DMS153 treated with DMSO at 0.1 percent for 48 hours (cell line): ENCODE results near the gene TRAPPC12.
"Not testable (repeated sequence)": the region's sequence is repeated elsewhere in the genome, so short reads cannot be mapped to it uniquely, and the experiment has no call there.

Source experiments
- DNase-seq: peaks from one replicate; lab custom pipeline; 2025; ENCODE audit not compliant: unreplicated experiment; lab: John Stamatoyannopoulos, UW

The TRAPPC12 gene

GRCh38 chr2:3368261-3368722, 11.2 kb upstream of the TRAPPC12 start:
- DNase-seq, result no peak

- not testable (repeated sequence) for DNase-seq
Measured at GRCh38 chr2:3369340-3370181, 9.9 kb upstream of the TRAPPC12 start.

DNA sequence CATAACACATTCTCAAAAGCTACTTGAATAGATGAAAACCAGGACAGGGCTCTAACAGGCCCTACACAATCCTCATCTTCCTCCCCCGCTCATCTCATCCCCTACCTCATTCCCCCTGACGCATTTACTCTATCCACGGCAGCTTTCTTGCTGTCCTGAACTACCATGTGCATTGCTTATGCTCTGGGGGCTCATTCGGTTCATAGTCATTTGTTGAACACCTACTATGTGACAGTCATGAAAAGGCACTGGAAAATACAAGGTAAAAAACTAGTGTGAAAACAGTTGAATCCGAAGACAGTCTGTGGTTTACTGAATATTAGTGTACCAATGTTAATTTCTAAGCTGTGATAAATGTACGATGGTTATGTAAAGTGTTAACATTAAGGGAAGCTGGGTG, 2.7 kb upstream of the TRAPPC12 start:
- DNase-seq, result no peak

DNA sequence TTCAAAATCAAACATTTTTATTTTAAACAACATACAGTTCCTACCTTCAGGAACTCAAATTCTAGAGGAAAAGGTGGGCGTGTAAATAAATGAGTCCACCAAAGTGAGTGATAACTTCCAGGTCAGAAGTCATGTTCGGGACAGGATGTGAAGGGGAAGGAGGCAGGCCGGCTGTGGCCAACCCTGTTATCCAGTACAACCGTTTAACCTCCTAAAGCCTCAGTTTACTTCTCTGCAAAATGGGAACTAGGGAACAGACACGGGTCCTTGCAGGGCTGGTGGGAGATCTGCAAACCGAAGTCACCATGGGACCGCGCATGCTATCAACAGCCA, 2.2 kb upstream of the TRAPPC12 start:
- no peak for DNase-seq

- DNase-seq, result peak; percentile 96
Measured at GRCh38 chr2:3377612-3378432, 1.7 kb upstream of the TRAPPC12 start, which contains the start of gene EIPR1. Gene EIPR1, minus strand, starts transcription at chr2:3377818. Its CDS starts 129 bp downstream, at chr2:3377689.

DNA sequence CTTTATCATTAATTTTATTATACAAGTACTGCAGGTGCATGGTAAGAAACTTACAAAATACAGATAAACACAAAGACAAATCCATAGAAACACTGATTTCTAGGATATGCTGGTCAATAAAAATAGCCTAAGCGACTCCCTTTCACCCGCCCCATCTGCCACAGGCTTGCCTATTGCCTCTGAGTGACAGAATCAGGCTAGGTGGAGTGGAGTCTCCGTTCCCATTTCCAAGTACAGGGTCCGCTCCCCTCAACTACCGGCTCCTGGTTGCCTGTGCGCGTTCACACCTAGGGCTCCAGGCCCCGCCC, 201 bp upstream of the TRAPPC12 start:
- DNase-seq, result no peak

- DNase-seq, result no peak
Measured at GRCh38 chr2:3386448-3386958, 7.0 kb downstream of the TRAPPC12 start.

GRCh38 chr2:3387011-3387410, 7.5 kb downstream of the TRAPPC12 start:
- DNase-seq, result no peak

- no peak for DNase-seq
Measured at GRCh38 chr2:3387644-3388411, 8.3 kb downstream of the TRAPPC12 start.

- no peak for DNase-seq
Measured at GRCh38 chr2:3388412-3388738, 8.9 kb downstream of the TRAPPC12 start.

DNA sequence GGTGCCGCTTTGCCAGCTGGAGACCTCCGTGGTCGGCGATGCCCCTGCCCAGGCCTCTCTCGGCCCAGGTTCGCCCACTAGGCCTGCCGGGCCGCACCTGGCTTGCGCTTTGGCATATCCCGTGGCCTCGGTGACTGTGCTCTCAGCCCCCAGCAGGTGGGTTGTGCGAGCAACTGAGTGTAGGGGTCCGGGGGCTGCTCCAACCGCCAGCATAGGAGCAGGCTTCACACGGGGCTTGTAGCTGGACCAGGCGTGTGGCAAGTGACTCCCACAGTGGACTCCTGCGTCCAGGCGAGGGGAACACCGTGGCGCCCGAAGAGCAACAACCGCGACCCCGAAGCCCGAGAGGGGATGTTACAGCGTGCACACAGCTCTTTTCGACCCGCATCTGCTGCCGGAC, 9.7 kb downstream of the TRAPPC12 start:
- DNase-seq, result no peak

DNA sequence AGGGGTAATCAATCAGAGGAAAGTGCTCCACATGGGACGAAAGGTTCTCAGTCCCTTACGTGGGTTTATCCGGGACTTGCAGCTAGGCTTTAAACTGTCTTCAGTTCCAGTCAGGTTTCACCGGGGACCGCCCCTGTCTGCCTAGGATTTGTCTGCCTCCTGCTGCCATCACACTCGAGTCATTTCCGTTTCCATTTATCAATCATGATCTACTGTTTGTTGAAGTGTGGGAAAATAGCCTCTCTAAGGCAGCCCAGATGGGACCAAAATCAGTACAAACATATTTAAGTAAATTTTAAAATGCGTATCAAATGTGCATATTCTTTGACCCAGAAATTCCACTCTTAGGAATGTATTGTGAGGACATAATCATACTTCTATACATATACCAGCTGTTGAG, 10.5 kb downstream of the TRAPPC12 start:
- no peak for DNase-seq

- no peak for DNase-seq
Measured at GRCh38 chr2:3392216-3392615, 12.7 kb downstream of the TRAPPC12 start.

GRCh38 chr2:3396920-3397559, 17.5 kb downstream of the TRAPPC12 start:
- no peak for DNase-seq

DNA sequence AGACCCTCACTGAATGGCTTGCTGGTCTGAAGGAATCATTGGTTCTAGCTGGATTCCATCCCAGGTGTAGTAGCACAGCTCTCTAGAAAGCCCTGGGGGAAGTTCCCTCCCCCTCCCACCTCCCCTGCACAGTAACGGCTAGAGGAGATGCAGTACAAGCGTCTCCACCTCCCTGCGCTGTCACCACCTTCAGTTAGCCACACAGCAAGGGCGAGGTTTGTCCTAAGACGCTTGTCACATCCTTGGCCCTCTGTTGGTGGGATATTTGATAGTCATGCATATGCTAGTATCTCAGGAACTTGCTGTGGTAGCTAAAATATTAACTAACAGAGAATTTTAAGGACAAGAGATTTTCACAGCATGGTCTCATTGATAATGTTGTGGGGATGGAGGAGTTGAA, 19.4 kb downstream of the TRAPPC12 start:
- no peak for DNase-seq

DNA sequence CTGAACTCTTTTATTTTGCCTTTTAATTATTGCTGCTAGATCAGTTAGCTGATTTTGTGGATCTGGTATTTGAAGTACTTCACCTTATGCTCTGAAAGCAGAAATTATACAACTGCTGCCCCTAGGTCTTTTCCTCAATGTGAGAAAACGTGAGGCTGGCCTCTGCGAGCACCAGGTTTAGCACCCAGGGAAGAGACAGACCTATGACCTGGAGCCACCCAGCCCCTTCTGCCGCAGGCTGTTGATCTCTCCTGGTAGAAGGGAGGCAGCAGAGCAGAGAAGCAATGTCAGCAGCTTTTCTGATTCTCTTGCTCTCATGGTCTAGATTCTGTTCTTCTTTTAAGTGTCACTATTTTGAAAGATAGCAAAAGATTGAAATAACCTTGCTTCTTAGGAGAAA, 19.9 kb downstream of the TRAPPC12 start:
- no peak for DNase-seq

DNA sequence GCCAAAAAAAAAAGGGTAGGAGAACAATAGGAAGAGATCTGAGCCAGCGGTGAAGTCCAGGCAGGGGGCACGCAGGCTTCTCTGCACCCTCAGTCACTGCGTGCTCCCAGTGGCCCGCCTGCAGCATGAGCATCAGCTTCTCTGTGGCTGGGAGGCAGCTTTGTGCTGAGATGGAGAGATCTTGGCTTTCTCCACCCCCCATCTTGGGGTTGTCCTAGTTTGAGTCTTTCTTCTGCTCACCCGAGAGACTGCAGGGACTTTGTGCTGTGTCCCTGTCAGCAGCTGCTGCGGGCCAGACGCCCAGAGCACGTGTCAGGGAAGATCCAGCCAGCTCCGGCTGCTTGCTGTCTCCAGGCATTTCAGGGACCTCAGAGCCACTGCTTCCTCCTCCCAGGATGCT, 20.3 kb downstream of the TRAPPC12 start:
- no peak for DNase-seq

DNA sequence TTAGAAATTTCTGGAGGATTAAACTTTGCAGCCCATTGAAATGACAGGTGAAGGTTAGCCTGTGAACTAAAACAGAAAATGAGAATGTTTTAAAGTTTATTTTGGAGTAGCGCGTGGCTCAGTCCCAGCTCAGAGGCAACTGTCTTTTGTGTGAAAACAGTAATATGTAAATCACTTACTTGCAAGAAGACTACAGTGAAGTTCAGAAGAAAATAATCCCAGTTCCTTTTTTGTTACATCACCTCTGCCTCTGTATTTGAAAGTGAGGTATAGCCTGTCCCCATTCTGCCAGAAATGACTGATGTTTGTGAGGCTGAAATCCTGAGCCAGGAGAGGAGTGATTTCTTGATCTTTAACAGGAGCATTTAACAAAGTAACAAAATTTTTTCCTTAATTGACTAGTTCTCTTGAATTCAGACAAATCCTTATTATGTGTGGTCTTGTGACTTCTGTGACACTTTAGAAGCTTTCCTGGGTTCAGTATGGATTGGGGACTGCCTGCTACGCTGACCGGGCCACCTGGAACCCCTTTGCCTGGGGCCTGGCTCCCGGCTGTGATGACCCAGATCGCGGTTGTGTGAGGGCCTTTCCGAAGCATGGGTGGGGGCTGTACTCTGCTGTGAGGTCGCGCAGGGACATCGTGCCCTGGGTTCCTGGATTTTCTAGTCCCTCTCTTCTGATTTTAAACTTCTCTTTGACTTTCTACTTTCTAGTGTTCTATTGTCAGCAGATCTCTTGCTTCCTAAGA, 24.3 kb downstream of the TRAPPC12 start:
- no peak for DNase-seq

DNA sequence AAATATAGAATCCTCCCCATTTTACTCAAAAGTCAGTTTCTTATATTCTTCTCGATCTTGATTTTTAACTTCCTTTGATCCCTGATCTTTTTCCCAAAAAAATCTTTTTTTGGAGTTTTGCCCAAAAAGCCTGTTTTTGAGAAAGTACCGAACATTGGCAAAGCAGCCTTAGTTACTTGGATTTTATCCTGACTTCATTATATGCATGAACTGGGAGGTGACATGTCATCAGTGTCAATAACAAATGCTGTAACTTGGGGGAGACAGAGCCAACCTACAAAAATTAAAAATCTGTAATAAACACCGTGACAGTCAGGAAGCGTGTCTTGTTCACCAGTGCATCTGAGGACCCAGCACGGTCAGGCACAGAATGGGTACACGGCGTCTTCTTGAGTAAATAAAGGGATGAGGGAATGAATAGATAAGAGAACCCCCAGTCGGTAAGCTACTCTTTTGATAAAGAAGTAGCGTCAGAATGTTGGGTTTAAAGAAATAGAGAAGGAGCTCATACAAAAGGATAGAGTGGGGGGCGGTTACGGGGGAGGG, 24.9 kb downstream of the TRAPPC12 start:
- no peak for DNase-seq

DNA sequence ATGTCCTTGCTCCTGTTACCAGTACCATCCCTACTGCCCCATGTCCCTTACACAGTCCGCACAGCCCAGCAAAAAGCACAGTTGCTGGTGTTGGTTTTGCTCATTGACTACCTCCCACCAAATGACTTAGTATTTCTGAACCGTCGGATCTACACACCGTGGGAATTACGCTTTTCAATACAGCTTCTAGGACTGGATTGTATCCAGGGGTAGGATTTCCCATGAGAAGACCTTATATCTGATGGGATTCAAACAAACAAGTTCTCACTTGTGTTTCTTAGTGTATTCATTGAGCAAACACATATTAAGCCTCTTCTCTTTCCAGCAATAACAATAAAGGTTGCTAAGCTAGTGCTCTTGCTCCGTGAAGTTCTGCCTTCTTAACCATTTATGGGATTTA, 25.8 kb downstream of the TRAPPC12 start:
- no peak for DNase-seq
